BE2C (cell line): Measurements from ENCODE around the gene MAP3K20.

Source experiments
- DNase-seq: peaks from one replicate; pipeline ENCODE4 v3.0.0-alpha.2; 2020
- H3K27me3 ChIP-seq: fragments of 250-450 bp; sonication (Bioruptor Pico); 2 replicates; pipeline ENCODE4 v1.5.1; 2020; ENCODE audit warnings: mild to moderate bottlenecking
- H3K36me3 ChIP-seq: fragments of 250-450 bp; sonication (Bioruptor Pico); 2 replicates; pipeline ENCODE4 v1.5.1; 2020; ENCODE audit warnings: mild to moderate bottlenecking
- H3K4me1 ChIP-seq: fragments of 250-450 bp; sonication (Bioruptor Pico); 2 replicates; pipeline ENCODE4 v1.5.1; 2020
- H3K4me3 ChIP-seq: 2 replicates; pipeline ENCODE4 v1.5.1; 2011; ENCODE audit warnings: low read depth, low read length
- H3K9me3 ChIP-seq: fragments of 250-450 bp; sonication (Bioruptor Pico); 2 replicates; pipeline ENCODE4 v1.5.1; 2020
- CTCF ChIP-seq: IDR thresholded peaks from 2 replicates; pipeline ENCODE4 v1.5.1; 2012; ENCODE audit warnings: mild to moderate bottlenecking, low read depth, low read length

Gene MAP3K20

GRCh38 chr2:173193925-173194324 is 118.3 kb downstream of the MAP3K20 start:
- H3K4me1 ChIP-seq = no peaks in the 10 kb centered on the region
- H3K9me3 ChIP-seq = no peaks in the 10 kb centered on the region
- TF ChIP-seq CTCF = no peak
- no peak overlapping the region for H3K4me3 ChIP-seq
- no peaks in the 10 kb centered on the region for H3K27me3 ChIP-seq
- DNase-seq = no peak
- no peaks in the 10 kb centered on the region for H3K36me3 ChIP-seq

GRCh38 chr2:173195100-173195499 is 119.5 kb downstream of the MAP3K20 start:
- no peak for DNase-seq
- no peaks in the 10 kb centered on the region for H3K4me1 ChIP-seq
- no peaks in the 10 kb centered on the region for H3K36me3 ChIP-seq
- no peaks in the 10 kb centered on the region for H3K27me3 ChIP-seq
- no peaks in the 10 kb centered on the region for H3K9me3 ChIP-seq
- H3K4me3 ChIP-seq = no peak overlapping the region
- no peak for TF ChIP-seq CTCF

GRCh38 chr2:173196080-173196479 is 120.4 kb downstream of the MAP3K20 start:
- TF ChIP-seq CTCF = no peak
- H3K9me3 ChIP-seq = no peaks in the 10 kb centered on the region
- no peaks in the 10 kb centered on the region for H3K4me1 ChIP-seq
- H3K36me3 ChIP-seq = no peaks in the 10 kb centered on the region
- no peaks in the 10 kb centered on the region for H3K27me3 ChIP-seq
- no peak for DNase-seq
- H3K4me3 ChIP-seq = no peak overlapping the region

GRCh38 chr2:173196638-173197037 is 121.0 kb downstream of the MAP3K20 start:
- no peaks in the 10 kb centered on the region for H3K4me1 ChIP-seq
- TF ChIP-seq CTCF = no peak
- no peaks in the 10 kb centered on the region for H3K27me3 ChIP-seq
- no peak overlapping the region for H3K4me3 ChIP-seq
- no peak for DNase-seq
- H3K36me3 ChIP-seq = no peaks in the 10 kb centered on the region
- H3K9me3 ChIP-seq = no peaks in the 10 kb centered on the region

GRCh38 chr2:173198327-173198726 is 122.7 kb downstream of the MAP3K20 start:
- H3K4me1 ChIP-seq = no peaks in the 10 kb centered on the region
- H3K36me3 ChIP-seq = no peaks in the 10 kb centered on the region
- no peaks in the 10 kb centered on the region for H3K27me3 ChIP-seq
- H3K9me3 ChIP-seq = no peaks in the 10 kb centered on the region
- TF ChIP-seq CTCF = no peak
- H3K4me3 ChIP-seq = no peak overlapping the region
- no peak for DNase-seq

GRCh38 chr2:173199294-173199693 is 123.6 kb downstream of the MAP3K20 start:
- no peaks in the 10 kb centered on the region for H3K27me3 ChIP-seq
- H3K36me3 ChIP-seq = no peaks in the 10 kb centered on the region
- no peak overlapping the region for H3K4me3 ChIP-seq
- H3K9me3 ChIP-seq = no peaks in the 10 kb centered on the region
- no peaks in the 10 kb centered on the region for H3K4me1 ChIP-seq
- no peak for TF ChIP-seq CTCF
- DNase-seq = no peak
